ENCODE data around the gene ABCB10.
A peak's percentile ranks its signal among the peaks of the same experiment; 100 is the strongest.
"Not testable (repeated sequence)": the region's sequence is repeated elsewhere in the genome, so short reads cannot be mapped to it uniquely, and the experiment has no call there.

ABCB10 gene

GRCh38 chr1:229531326-229531725, 27.2 kb downstream of the ABCB10 start:
- no peak for DNase-seq

GRCh38 chr1:229529639-229530038, 28.9 kb downstream of the ABCB10 start:
- no peak for DNase-seq

GRCh38 chr1:229526695-229527094, 31.8 kb downstream of the ABCB10 start:
- no peak for DNase-seq

GRCh38 chr1:229523052-229523451, 35.5 kb downstream of the ABCB10 start:
- DNase-seq: no peak

- peak; percentile 71 for DNase-seq
Observed at GRCh38 chr1:229514578-229515275, 43.8 kb downstream of the ABCB10 start.

- DNase-seq: not testable (repeated sequence)
Observed at GRCh38 chr1:229511625-229512024, 46.9 kb downstream of the ABCB10 start.

GRCh38 chr1:229511201-229511600, 47.3 kb downstream of the ABCB10 start:
- DNase-seq: not testable (repeated sequence)

GRCh38 chr1:229509576-229509975, 48.9 kb downstream of the ABCB10 start:
- DNase-seq: peak; percentile 4

- DNase-seq: no peak
Observed at GRCh38 chr1:229508823-229509337, 49.6 kb downstream of the ABCB10 start.

GRCh38 chr1:229507951-229508822, 50.3 kb downstream of the ABCB10 start, which contains the start of gene NUP133:
Gene NUP133, minus strand, starts transcription at chr1:229508341. Its CDS starts 92 bp downstream, at chr1:229508249.
- peak; percentile 98 for DNase-seq

- no peak for DNase-seq
Observed at GRCh38 chr1:229507502-229507901, 51.0 kb downstream of the ABCB10 start.

- DNase-seq: no peak
Observed at GRCh38 chr1:229506633-229507032, 51.9 kb downstream of the ABCB10 start.

GRCh38 chr1:229495782-229496181, 62.7 kb downstream of the ABCB10 start:
- DNase-seq: no peak

- no peak for DNase-seq
Observed at GRCh38 chr1:229487181-229487580, 71.3 kb downstream of the ABCB10 start.

- no peak for DNase-seq
Observed at GRCh38 chr1:229485318-229485717, 73.2 kb downstream of the ABCB10 start.

- no peak for DNase-seq
Observed at GRCh38 chr1:229482511-229482910, 76.0 kb downstream of the ABCB10 start.

GRCh38 chr1:229480495-229480894, 78.0 kb downstream of the ABCB10 start:
- no peak for DNase-seq

- no peak for DNase-seq
Observed at GRCh38 chr1:229479660-229480399, 78.7 kb downstream of the ABCB10 start.

- DNase-seq: no peak
Observed at GRCh38 chr1:229478852-229479251, 79.7 kb downstream of the ABCB10 start.

- DNase-seq: not testable (repeated sequence)
Observed at GRCh38 chr1:229475859-229476258, 82.6 kb downstream of the ABCB10 start.

- DNase-seq: no peak
Observed at GRCh38 chr1:229474509-229474908, 84.0 kb downstream of the ABCB10 start.

GRCh38 chr1:229471175-229471574, 87.3 kb downstream of the ABCB10 start:
- no peak for DNase-seq

All from fibroblast of skin of right biceps (primary cell).